ENCODE measurements around the gene BMP7. TPM values are rescaled to one million over a fixed set of nuclear protein-coding genes. Genes with fewer than 3 reads are reported as not detected.
A peak's percentile ranks its signal among the peaks of the same experiment; 100 is the strongest.

BMP7 gene
- total RNA-seq, 1 donor from 2014 or later, result 23.0 TPM

GRCh38 chr20:57157106-57157691 is 109.2 kb downstream of the BMP7 start:
- DNase-seq (ENCODE audit: low spot score in 2 of 2, unreplicated experiment in 2 of 2), result no peak
- no peak overlapping the region for H3K4me3 Mint-ChIP-seq
- peaks cover 4% of the 10 kb centered on the region for H3K4me1 Mint-ChIP-seq
- H3K27me3 Mint-ChIP-seq (ENCODE audit: low read depth), result no peaks in the 10 kb centered on the region
- TF ChIP-seq, protein P1, sequence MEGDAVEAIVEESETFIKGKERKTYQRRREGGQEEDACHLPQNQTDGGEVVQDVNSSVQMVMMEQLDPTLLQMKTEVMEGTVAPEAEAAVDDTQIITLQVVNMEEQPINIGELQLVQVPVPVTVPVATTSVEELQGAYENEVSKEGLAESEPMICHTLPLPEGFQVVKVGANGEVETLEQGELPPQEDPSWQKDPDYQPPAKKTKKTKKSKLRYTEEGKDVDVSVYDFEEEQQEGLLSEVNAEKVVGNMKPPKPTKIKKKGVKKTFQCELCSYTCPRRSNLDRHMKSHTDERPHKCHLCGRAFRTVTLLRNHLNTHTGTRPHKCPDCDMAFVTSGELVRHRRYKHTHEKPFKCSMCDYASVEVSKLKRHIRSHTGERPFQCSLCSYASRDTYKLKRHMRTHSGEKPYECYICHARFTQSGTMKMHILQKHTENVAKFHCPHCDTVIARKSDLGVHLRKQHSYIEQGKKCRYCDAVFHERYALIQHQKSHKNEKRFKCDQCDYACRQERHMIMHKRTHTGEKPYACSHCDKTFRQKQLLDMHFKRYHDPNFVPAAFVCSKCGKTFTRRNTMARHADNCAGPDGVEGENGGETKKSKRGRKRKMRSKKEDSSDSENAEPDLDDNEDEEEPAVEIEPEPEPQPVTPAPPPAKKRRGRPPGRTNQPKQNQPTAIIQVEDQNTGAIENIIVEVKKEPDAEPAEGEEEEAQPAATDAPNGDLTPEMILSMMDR (IDR thresholded peaks at IDR 0.05; ENCODE audit: unreplicated experiment), result no peak
- H3K27ac Mint-ChIP-seq, result no peak overlapping the region
- no peaks in the 10 kb centered on the region for H3K9me3 Mint-ChIP-seq
- H3K36me3 Mint-ChIP-seq, result no peaks in the 10 kb centered on the region

- no peak for DNase-seq (ENCODE audit: low spot score in 2 of 2, unreplicated experiment in 2 of 2)
- Mint-ChIP-seq H3K36me3 (no peaks in the 10 kb centered on the region), H3K9me3 (peaks cover 4% of the 10 kb centered on the region), H3K4me3 (no peak overlapping the region), H3K27ac (peak overlapping the region; percentile 69), H3K4me1 (peaks cover 4% of the 10 kb centered on the region), H3K27me3 (ENCODE audit: low read depth) (no peaks in the 10 kb centered on the region)
- TF ChIP-seq, protein P1 (IDR thresholded peaks at IDR 0.05; ENCODE audit: unreplicated experiment), result no peak
Measured at GRCh38 chr20:57156011-57156729, 110.3 kb downstream of the BMP7 start.

DNA sequence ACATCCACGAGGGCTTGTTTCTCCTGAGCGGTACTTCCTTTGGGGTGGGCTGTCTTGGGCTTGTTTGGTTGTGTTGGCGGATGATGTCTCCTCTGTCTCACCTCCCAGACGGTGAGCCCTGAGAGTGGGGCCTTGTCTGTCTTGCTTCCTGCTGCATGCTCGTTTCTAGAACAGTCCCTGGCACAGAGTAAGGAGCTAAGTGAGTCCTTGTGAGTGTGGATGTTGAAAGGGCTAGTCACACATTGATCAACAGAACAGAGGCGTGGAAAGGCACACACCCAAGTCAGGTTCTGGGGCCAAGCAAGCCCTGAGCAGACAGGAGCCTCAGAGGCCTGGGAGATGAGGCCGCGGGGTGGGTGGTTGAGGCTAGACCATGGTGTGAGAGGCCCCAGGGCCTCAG is 111.0 kb downstream of the BMP7 start:
- Mint-ChIP-seq H3K9me3 (peaks cover 5% of the 10 kb centered on the region), H3K4me1 (peaks cover 4% of the 10 kb centered on the region), H3K4me3 (no peak overlapping the region), H3K27ac (no peak overlapping the region), H3K36me3 (no peaks in the 10 kb centered on the region), H3K27me3 (ENCODE audit: low read depth) (no peaks in the 10 kb centered on the region)
- TF ChIP-seq, protein P1 (IDR thresholded peaks at IDR 0.05; ENCODE audit: unreplicated experiment), result no peak
- DNase-seq (ENCODE audit: low spot score in 2 of 2, unreplicated experiment in 2 of 2), result no peak

DNA sequence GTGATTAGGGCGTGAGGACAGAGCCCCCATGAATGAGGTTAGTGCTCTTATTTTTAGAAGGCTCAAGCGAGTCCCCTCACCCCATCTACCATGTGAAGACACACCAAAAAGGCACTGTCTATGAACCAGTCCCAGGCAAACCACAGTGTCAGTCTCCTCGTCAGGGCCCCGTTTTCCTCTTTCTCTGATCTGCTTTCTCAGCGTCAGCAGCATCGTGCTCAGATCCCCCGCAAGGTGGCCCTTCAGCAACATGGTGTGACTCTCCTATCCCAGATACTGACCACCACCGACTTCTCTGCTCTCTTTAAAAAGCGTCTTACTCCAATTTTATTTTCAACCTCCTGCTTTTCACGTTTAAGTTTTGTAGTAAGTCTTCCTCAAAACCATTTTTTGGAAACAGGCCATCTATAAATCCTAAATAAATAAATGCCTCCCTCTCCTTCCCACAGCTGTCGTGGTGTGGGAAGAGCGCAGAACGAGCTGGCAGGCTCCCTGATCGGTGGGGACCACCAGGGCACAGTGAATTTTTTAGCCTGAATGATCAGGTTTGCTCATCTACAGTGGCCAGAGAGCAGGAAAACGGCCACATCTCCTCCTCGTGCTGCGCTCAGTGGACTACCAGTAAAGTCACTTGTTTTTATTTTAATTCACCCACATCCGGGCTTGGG is 113.1 kb downstream of the BMP7 start:
- Mint-ChIP-seq H3K4me1 (peaks cover 13% of the 10 kb centered on the region), H3K36me3 (no peaks in the 10 kb centered on the region), H3K27ac (peak overlapping the region; percentile 2), H3K9me3 (peaks cover 5% of the 10 kb centered on the region), H3K27me3 (ENCODE audit: low read depth) (peaks cover 3% of the 10 kb centered on the region), H3K4me3 (no peak overlapping the region)
- TF ChIP-seq, protein P1 (IDR thresholded peaks at IDR 0.05; ENCODE audit: unreplicated experiment), result no peak
- DNase-seq (ENCODE audit: low spot score in 2 of 2, unreplicated experiment in 2 of 2), result no peak

DNA sequence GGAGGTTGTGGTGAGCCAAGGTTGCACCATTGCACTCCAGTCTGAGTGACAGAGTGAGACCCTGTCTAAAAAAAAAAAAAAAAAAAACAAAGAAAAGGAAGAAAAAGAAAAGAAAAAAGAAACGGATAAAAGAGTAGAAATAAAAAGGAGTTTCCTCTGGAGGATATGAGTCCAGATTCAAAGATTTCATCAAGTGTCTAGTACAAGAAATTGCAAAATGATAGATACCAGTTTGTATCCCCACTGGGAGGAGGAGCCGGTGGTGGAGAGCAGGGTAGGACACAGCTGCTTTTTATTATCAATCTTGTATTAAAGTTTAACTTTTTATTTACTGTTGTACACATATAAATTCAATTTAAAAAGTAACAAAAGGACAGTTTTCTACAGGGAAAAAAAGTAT is 113.9 kb downstream of the BMP7 start:
- H3K9me3 Mint-ChIP-seq, result peaks cover 5% of the 10 kb centered on the region
- no peak for DNase-seq (ENCODE audit: low spot score in 2 of 2, unreplicated experiment in 2 of 2)
- H3K4me1 Mint-ChIP-seq, result peaks cover 18% of the 10 kb centered on the region
- H3K4me3 Mint-ChIP-seq, result no peak overlapping the region
- TF ChIP-seq, protein P1 (IDR thresholded peaks at IDR 0.05; ENCODE audit: unreplicated experiment), result no peak
- no peak overlapping the region for H3K27ac Mint-ChIP-seq
- H3K36me3 Mint-ChIP-seq, result no peaks in the 10 kb centered on the region
- H3K27me3 Mint-ChIP-seq (ENCODE audit: low read depth), result peaks cover 3% of the 10 kb centered on the region
